A549 (cell line): ENCODE measurements around the gene GAGE12E. TPM values are rescaled to one million over a fixed set of nuclear protein-coding genes. Genes with fewer than 3 reads are reported as not detected.
"Not testable (repeated sequence)": the region's sequence is repeated elsewhere in the genome, so short reads cannot be mapped to it uniquely, and the experiment has no call there.

Experiments used
- ATAC-seq, 2 experiments: fragments of 200-7000 bp in 1 of 2; fragments of >200 bp in 1 of 2; cut with Nextera tagmentation in 1 of 2; cut with Tn5 transposase in 1 of 2; 3 replicates each; pipeline versions ENCODE4 v1.8.0 to v1.9.1; 2018 to 2020; ENCODE audit warnings: mild to moderate bottlenecking in 1 of 2, moderate library complexity in 1 of 2
- CTCF ChIA-PET: fragments of 300-600 bp; sonication (Branson Sonifier 250); formaldehyde crosslinking; extraction: SDS; loops from one replicate; lab custom pipeline; 2021; ENCODE audit warnings: antibody characterized with exemption, inconsistent platforms; lab: Yijun Ruan, JAX
- POLR2A ChIA-PET: fragments of 350-600 bp; formaldehyde crosslinking; extraction: SDS; loops from one replicate; lab custom pipeline; 2021; ENCODE audit warnings: antibody characterized with exemption, inconsistent platforms; lab: Yijun Ruan, JAX
- DNase-seq, 2 experiments: peaks; one replicate each; pipeline versions ENCODE4 v3.0.0 to v3.0.0-alpha.2; 2011 to 2016; ENCODE audit warnings: low read depth in 1 of 2, low spot score in 1 of 2
- FAIRE-seq: peaks from 2 replicates; lab custom pipeline; 2011; peaks lifted over from hg19 to GRCh38; lab: Jason Lieb, UNC
- H3K27ac ChIP-seq, 2 experiments: fragments of >200 bp; sonication (Bioruptor Twin); formaldehyde crosslinking; 3 replicates each; pipeline ENCODE4 v1.5.1; 2016 to 2017
- H3K4me1 ChIP-seq: fragments of >200 bp; sonication (Bioruptor Twin); formaldehyde crosslinking; 3 replicates; pipeline ENCODE4 v1.6.1; 2016
- H3K4me2 ChIP-seq: fragments of >200 bp; sonication (Bioruptor Twin); formaldehyde crosslinking; 3 replicates; pipeline ENCODE4 v1.6.1; 2016
- H3K4me3 ChIP-seq: fragments of >200 bp; sonication (Bioruptor Twin); formaldehyde crosslinking; 3 replicates; pipeline ENCODE4 v1.5.1; 2016
- H3K9me3 ChIP-seq: fragments of >200 bp; sonication (Bioruptor Twin); formaldehyde crosslinking; 3 replicates; pipeline ENCODE4 v1.6.1; 2016
- WGBS: methylation state at CpG from one replicate; pipeline ENCODE4 v1.1.6; 2017; ENCODE audit errors: missing lambda C conversion rate; 5-methylcytosine and 5-hydroxymethylcytosine counted together
- polyA minus RNA-seq: library from RNA; depleted of rRNA, polyadenylated mRNA; stranded (reverse); fragments of >200 nt; gene quantifications from 2 replicates; pipeline ENCODE4 v1.2.3, GENCODE V29; 2011; rRNA and poly(A)+ RNA removed
- polyA plus RNA-seq, 4 experiments: library from polyadenylated mRNA; depleted of rRNA in 3 of 4; stranded (reverse); fragments of >200 nt; fragmentation: RNase III in 1 of 4; extraction: RNeasy Plus Mini Kit Qiagen cat#74134 plus additional on column Dnase treatment in 1 of 4; gene quantifications; 2 replicates in 3 of 4; 3 replicates in 1 of 4; pipeline ENCODE4 v1.2.3, GENCODE V29; 2011 to 2017

Gene GAGE12E, protein sequence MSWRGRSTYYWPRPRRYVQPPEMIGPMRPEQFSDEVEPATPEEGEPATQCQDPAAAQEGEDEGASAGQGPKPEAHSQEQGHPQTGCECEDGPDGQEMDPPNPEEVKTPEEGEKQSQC
- not detected in 2 replicates for polyA plus RNA-seq (2011; rRNA removed)
- not detected in 2 replicates for polyA plus RNA-seq (2012; cell fraction: cytosol; rRNA removed)
- not detected in 2 replicates for polyA plus RNA-seq (2012; cell fraction: nucleus; rRNA removed)
- polyA plus RNA-seq (2017; fragmentation: RNase III; extraction: RNeasy Plus Mini Kit Qiagen cat#74134 plus additional on column Dnase treatment): not detected in 3 replicates
- polyA minus RNA-seq: not detected in 2 replicates

- H3K4me1 ChIP-seq, CTCF ChIA-PET, H3K4me2 ChIP-seq, ATAC-seq, H3K27ac ChIP-seq, DNase-seq, FAIRE-seq, H3K4me3 ChIP-seq, POLR2A ChIA-PET, H3K9me3 ChIP-seq: not testable (repeated sequence)
- no CpG with 5 or more reads among the region's 16 CpGs for WGBS
Observed at GRCh38 chrX:49550989-49551388, at the start of gene GAGE12E. Gene GAGE12E (plus strand): TSS chrX:49551289. CDS start chrX:49552444, 1,155 bp downstream.

GRCh38 chrX:49531877-49532276 lies 19.2 kb upstream of the GAGE12E start, which contains the start of gene GAGE12C:
Gene GAGE12C (plus strand): TSS chrX:49532177. CDS start chrX:49533332, 1,155 bp downstream.
- DNase-seq, H3K4me1 ChIP-seq, H3K4me2 ChIP-seq, POLR2A ChIA-PET, FAIRE-seq, H3K4me3 ChIP-seq, H3K27ac ChIP-seq, CTCF ChIA-PET, ATAC-seq, H3K9me3 ChIP-seq: not testable (repeated sequence)
- no CpG with 5 or more reads among the region's 16 CpGs for WGBS

DNA sequence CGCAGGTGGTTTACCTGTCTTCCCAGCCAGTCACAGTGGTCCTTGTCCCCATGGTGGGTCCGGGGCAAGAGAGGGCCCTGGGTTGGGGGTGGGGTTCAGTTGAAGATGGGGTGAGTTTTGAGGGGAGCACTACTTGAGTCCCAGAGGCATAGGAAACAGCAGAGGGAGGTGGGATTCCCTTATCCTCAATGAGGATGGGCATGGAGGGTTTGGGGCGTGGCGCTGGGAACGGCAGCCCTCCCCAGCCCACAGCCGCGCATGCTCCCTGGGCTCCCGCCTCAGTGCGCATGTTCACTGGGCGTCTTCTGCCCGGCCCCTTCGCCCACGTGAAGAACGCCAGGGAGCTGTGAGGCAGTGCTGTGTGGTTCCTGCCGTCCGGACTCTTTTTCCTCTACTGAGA lies 9.7 kb upstream of the GAGE12E start, which contains the start of gene GAGE12D:
Gene GAGE12D (plus strand): TSS at position 301 of the 400 bp plus-strand sequence. CDS start 1,155 bp downstream, outside the sequence.
- H3K4me1 ChIP-seq, POLR2A ChIA-PET, H3K4me2 ChIP-seq, DNase-seq, ATAC-seq, CTCF ChIA-PET, FAIRE-seq, H3K9me3 ChIP-seq, H3K4me3 ChIP-seq, H3K27ac ChIP-seq: not testable (repeated sequence)
- no CpG with 5 or more reads among the region's 16 CpGs for WGBS

DNA sequence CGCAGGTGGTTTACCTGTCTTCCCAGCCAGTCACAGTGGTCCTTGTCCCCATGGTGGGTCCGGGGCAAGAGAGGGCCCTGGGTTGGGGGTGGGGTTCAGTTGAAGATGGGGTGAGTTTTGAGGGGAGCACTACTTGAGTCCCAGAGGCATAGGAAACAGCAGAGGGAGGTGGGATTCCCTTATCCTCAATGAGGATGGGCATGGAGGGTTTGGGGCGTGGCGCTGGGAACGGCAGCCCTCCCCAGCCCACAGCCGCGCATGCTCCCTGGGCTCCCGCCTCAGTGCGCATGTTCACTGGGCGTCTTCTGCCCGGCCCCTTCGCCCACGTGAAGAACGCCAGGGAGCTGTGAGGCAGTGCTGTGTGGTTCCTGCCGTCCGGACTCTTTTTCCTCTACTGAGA lies 9.5 kb downstream of the GAGE12E start, which contains the start of gene GAGE12F:
Gene GAGE12F (plus strand): TSS at position 301 of the 400 bp plus-strand sequence. CDS start 1,155 bp downstream, outside the sequence.
- WGBS: no CpG with 5 or more reads among the region's 16 CpGs

DNA sequence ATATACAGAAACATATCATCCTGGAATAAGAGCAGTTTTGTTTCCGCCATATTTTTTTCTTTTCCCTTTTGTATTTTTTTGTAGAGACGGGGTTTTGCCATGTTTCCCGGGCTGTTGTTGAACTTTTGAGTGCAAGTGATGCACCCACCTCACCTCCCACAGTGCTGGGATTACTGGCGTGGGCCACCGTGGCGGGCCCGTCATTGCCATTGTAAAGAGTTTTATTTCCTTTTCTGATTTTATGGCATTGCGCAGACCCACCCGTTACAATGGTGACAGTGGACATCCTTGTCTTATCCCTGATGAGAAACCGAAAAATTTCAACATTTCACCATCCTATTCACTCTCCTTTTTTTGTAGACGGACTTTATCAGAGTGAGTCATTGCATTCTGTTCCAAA lies 17.6 kb downstream of the GAGE12E start:
- FAIRE-seq, CTCF ChIA-PET, H3K4me1 ChIP-seq: not testable (repeated sequence)

More for the DNA sequence above, 9.5 kb downstream of the GAGE12E start, which contains the start of gene GAGE12F:
- H3K4me3 ChIP-seq, ATAC-seq, CTCF ChIA-PET, H3K4me2 ChIP-seq, FAIRE-seq, H3K9me3 ChIP-seq, POLR2A ChIA-PET, DNase-seq, H3K4me1 ChIP-seq, H3K27ac ChIP-seq: not testable (repeated sequence)

DNA sequence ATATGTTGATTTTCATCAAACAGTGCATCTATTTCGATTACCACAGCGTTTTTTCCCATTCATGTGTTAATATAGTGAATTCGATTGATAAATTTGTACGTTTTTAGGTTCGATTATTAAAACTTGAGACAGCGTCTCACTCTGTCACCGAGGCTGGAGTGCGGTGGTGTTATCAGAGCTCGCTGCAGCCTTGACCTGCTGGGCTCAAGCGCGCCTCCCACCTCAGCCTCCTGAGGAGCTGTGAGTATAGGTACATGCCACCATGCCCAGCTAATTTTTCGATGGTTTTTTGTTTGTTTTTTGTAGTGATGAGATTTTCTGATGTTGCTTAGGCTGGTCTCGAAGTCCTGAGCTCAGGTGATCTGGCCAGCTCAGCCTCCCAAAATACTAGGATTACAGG lies 18.1 kb downstream of the GAGE12E start:
- not testable (repeated sequence) for FAIRE-seq

More for the DNA sequence above, 17.6 kb downstream of the GAGE12E start:
- ATAC-seq, H3K4me3 ChIP-seq, H3K4me2 ChIP-seq, H3K27ac ChIP-seq, H3K9me3 ChIP-seq, POLR2A ChIA-PET, DNase-seq: not testable (repeated sequence)
- no CpG with 5 or more reads among the region's 11 CpGs for WGBS

DNA sequence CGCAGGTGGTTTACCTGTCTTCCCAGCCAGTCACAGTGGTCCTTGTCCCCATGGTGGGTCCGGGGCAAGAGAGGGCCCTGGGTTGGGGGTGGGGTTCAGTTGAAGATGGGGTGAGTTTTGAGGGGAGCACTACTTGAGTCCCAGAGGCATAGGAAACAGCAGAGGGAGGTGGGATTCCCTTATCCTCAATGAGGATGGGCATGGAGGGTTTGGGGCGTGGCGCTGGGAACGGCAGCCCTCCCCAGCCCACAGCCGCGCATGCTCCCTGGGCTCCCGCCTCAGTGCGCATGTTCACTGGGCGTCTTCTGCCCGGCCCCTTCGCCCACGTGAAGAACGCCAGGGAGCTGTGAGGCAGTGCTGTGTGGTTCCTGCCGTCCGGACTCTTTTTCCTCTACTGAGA lies 19.0 kb downstream of the GAGE12E start, which contains the start of gene GAGE12G:
Gene GAGE12G (plus strand): TSS at position 301 of the 400 bp plus-strand sequence. CDS start 1,155 bp downstream, outside the sequence.
- ATAC-seq, H3K4me1 ChIP-seq, H3K4me2 ChIP-seq, POLR2A ChIA-PET, CTCF ChIA-PET, FAIRE-seq, H3K4me3 ChIP-seq, H3K27ac ChIP-seq, H3K9me3 ChIP-seq, DNase-seq: not testable (repeated sequence)
- no CpG with 5 or more reads among the region's 16 CpGs for WGBS

More for the DNA sequence above, 18.1 kb downstream of the GAGE12E start:
- H3K4me1 ChIP-seq, H3K4me3 ChIP-seq, H3K4me2 ChIP-seq, POLR2A ChIA-PET, ATAC-seq, H3K27ac ChIP-seq, CTCF ChIA-PET, DNase-seq, H3K9me3 ChIP-seq: not testable (repeated sequence)
- no CpG with 5 or more reads among the region's 13 CpGs for WGBS

DNA sequence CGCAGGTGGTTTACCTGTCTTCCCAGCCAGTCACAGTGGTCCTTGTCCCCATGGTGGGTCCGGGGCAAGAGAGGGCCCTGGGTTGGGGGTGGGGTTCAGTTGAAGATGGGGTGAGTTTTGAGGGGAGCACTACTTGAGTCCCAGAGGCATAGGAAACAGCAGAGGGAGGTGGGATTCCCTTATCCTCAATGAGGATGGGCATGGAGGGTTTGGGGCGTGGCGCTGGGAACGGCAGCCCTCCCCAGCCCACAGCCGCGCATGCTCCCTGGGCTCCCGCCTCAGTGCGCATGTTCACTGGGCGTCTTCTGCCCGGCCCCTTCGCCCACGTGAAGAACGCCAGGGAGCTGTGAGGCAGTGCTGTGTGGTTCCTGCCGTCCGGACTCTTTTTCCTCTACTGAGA lies 28.6 kb downstream of the GAGE12E start, which contains the start of gene GAGE12H:
Gene GAGE12H (plus strand): TSS at position 301 of the 400 bp plus-strand sequence. CDS start 1,155 bp downstream, outside the sequence.
- H3K4me3 ChIP-seq, H3K4me2 ChIP-seq, CTCF ChIA-PET, H3K27ac ChIP-seq, ATAC-seq, H3K4me1 ChIP-seq, H3K9me3 ChIP-seq, POLR2A ChIA-PET, DNase-seq, FAIRE-seq: not testable (repeated sequence)
- WGBS: no CpG with 5 or more reads among the region's 16 CpGs

GRCh38 chrX:49589196-49589595 lies 38.1 kb downstream of the GAGE12E start, which contains the start of gene GAGE2A:
Gene GAGE2A (plus strand): TSS chrX:49589496. CDS start chrX:49590651, 1,155 bp downstream.
- ATAC-seq, H3K4me3 ChIP-seq, H3K9me3 ChIP-seq, POLR2A ChIA-PET, H3K27ac ChIP-seq, H3K4me1 ChIP-seq, FAIRE-seq, CTCF ChIA-PET, H3K4me2 ChIP-seq, DNase-seq: not testable (repeated sequence)
- WGBS: no CpG with 5 or more reads among the region's 16 CpGs

DNA sequence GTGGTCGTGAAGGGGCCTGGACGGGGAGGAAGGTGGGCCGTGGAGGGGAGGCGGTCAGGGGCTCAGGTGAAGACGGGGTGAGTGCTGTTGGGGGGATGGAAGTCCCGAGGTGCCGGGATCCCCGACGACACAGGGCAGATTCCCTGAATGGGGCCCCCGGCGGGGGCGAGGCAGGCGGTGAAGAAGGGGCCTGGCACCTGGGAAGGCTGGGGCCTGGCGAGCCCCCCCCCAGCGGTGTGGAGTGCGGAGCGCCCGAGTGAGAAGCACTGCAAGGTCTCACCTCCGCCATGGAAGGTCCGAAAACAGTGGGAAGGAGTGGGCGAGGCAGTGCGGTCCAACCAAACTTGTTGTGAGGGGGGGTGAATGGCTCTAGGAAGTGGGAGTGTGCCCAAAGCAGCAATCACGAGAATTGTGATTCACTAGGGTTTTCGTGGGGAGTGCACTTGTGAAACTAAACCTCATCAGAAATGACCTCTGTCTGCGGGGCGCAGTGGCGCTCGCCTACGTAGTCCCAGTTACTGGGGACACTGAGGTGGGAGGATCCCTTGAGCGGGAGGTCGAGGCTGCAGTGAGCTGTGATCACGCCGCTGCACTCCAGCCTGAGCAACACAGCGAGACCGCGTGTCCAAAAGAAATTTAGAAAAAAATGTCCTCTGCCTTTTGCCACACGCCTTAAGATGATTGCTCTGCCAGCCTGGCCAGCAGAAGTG lies 38.8 kb downstream of the GAGE12E start:
- ATAC-seq, H3K4me2 ChIP-seq, H3K4me3 ChIP-seq, H3K27ac ChIP-seq, DNase-seq, CTCF ChIA-PET, POLR2A ChIA-PET, H3K9me3 ChIP-seq, H3K4me1 ChIP-seq: not testable (repeated sequence)
- 62% methylated on average over 31 of the region's 37 CpGs for WGBS
- peak; percentile 65 for FAIRE-seq
